PC-3 (cell line): ENCODE measurements around the gene COL6A1. TPM values are rescaled to one million over a fixed set of nuclear protein-coding genes. Genes with fewer than 3 reads are reported as not detected.
"Not testable (repeated sequence)": the region's sequence is repeated elsewhere in the genome, so short reads cannot be mapped to it uniquely, and the experiment has no call there.

Experiments
- ATAC-seq: fragments of 200-7000 bp; cut with Tn5 transposase; 2 replicates; pipeline ENCODE4 v1.9.1; 2020; ENCODE audit warnings: mild to moderate bottlenecking, moderate library complexity
- BruUV-seq: library from RNA; stranded (reverse); fragments of 400-500 nt; replicated peaks from 2 replicates; lab custom pipeline; 2021; lab: Mats Ljungman, UMichigan
- CTCF ChIA-PET: fragments of 300-600 bp; sonication (Branson Sonifier 250); formaldehyde crosslinking; loops from one replicate; lab custom pipeline; 2022; ENCODE audit warnings: antibody characterized with exemption; lab: Charles Lee
- POLR2A ChIA-PET: fragments of 300-600 bp; sonication (Branson Sonifier 250); formaldehyde crosslinking; loops from one replicate; lab custom pipeline; 2022; ENCODE audit warnings: antibody characterized with exemption; ENCODE audit not compliant: unreplicated experiment; lab: Charles Lee
- DNase-seq: peaks from one replicate; pipeline ENCODE4 v3.0.0-alpha.2; 2015
- H2AFZ ChIP-seq: fragments of 300-600 bp; sonication (generic); 2 replicates; pipeline ENCODE4 v1.6.0; 2016; ENCODE audit warnings: antibody characterized with exemption, low read length
- H3F3A ChIP-seq: fragments of 300-600 bp; sonication (generic); one replicate; pipeline ENCODE4 v1.6.0; 2017; ENCODE audit warnings: antibody characterized with exemption, low read length, control low read depth, mild to moderate bottlenecking; ENCODE audit not compliant: unreplicated experiment
- H3K27ac ChIP-seq: fragments of 300-600 bp; sonication (generic); 2 replicates; pipeline ENCODE4 v1.5.1; 2016; ENCODE audit warnings: mild to moderate bottlenecking, low read length
- H3K27me3 ChIP-seq: fragments of 300-600 bp; sonication (generic); 2 replicates; pipeline ENCODE4 v1.6.1; 2016; ENCODE audit warnings: low read length, mixed read lengths
- H3K36me3 ChIP-seq: fragments of 300-600 bp; sonication (generic); 2 replicates; pipeline ENCODE4 v1.6.1; 2016; ENCODE audit warnings: low read depth, mixed run types, low read length, mixed read lengths
- H3K4me1 ChIP-seq: fragments of 300-600 bp; sonication (generic); 2 replicates; pipeline ENCODE4 v1.5.1; 2016; ENCODE audit warnings: low read length; ENCODE audit not compliant: insufficient read depth
- H3K4me2 ChIP-seq: fragments of 300-600 bp; sonication (generic); 2 replicates; pipeline ENCODE4 v1.6.0; 2016; ENCODE audit warnings: low read length
- H3K4me3 ChIP-seq: fragments of 300-600 bp; sonication (generic); 2 replicates; pipeline ENCODE4 v1.5.1; 2016; ENCODE audit warnings: mild to moderate bottlenecking, low read length, mixed read lengths
- H3K79me2 ChIP-seq: fragments of 300-600 bp; sonication (generic); 2 replicates; pipeline ENCODE4 v1.6.1; 2017; ENCODE audit warnings: low read length, mixed read lengths
- H3K9ac ChIP-seq: fragments of 300-600 bp; sonication (generic); 2 replicates; pipeline ENCODE4 v1.6.0; 2016; ENCODE audit warnings: mild to moderate bottlenecking, low read length
- H3K9me2 ChIP-seq: fragments of 300-600 bp; sonication (generic); replicated peaks from 2 replicates; pipeline ENCODE4 v1.6.1; 2016; ENCODE audit warnings: mixed run types, low read length, mixed read lengths
- H3K9me3 ChIP-seq: fragments of 300-600 bp; sonication (generic); 2 replicates; pipeline ENCODE4 v1.6.1; 2016; ENCODE audit warnings: low read length, mixed read lengths
- H4K20me1 ChIP-seq: fragments of 300-600 bp; sonication (generic); 2 replicates; pipeline ENCODE4 v1.6.1; 2016; ENCODE audit warnings: low read length, mixed read lengths
- EZH2 ChIP-seq: fragments of 300-600 bp; sonication (generic); IDR thresholded peaks from one replicate; pipeline ENCODE4 v1.6.1; 2017; ENCODE audit warnings: antibody characterized with exemption, mild to moderate bottlenecking, low read length; ENCODE audit not compliant: unreplicated experiment
- EZH2phosphoT487 ChIP-seq: fragments of 300-600 bp; sonication (generic); IDR thresholded peaks from 2 replicates; pipeline ENCODE4 v1.6.1; 2018; ENCODE audit warnings: mild to moderate bottlenecking, antibody characterized with exemption, low read length, borderline replicate concordance
- intact Hi-C: fragments of 100-400 bp; cut with micrococcal nuclease; formaldehyde crosslinking; loops from 2 replicates; pipeline ENCODE4 v1.9.0; 2023
- total RNA-seq: library from RNA; depleted of rRNA; stranded (reverse); fragments of >200 nt; gene quantifications from 2 replicates; pipeline ENCODE4 v1.2.3, GENCODE V29; 2014
- TF ChIP-seq, protein P1 (sequence below): fragments of 300-600 bp; sonication (generic); conservative IDR thresholded peaks from 2 replicates; pipeline ENCODE4 v1.5.1; 2017; ENCODE audit warnings: antibody characterized with exemption, low read depth, mild to moderate bottlenecking, low read length

Gene COL6A1
- total RNA-seq, 1 experiment from 2014 or later, result 487 TPM

DNA sequence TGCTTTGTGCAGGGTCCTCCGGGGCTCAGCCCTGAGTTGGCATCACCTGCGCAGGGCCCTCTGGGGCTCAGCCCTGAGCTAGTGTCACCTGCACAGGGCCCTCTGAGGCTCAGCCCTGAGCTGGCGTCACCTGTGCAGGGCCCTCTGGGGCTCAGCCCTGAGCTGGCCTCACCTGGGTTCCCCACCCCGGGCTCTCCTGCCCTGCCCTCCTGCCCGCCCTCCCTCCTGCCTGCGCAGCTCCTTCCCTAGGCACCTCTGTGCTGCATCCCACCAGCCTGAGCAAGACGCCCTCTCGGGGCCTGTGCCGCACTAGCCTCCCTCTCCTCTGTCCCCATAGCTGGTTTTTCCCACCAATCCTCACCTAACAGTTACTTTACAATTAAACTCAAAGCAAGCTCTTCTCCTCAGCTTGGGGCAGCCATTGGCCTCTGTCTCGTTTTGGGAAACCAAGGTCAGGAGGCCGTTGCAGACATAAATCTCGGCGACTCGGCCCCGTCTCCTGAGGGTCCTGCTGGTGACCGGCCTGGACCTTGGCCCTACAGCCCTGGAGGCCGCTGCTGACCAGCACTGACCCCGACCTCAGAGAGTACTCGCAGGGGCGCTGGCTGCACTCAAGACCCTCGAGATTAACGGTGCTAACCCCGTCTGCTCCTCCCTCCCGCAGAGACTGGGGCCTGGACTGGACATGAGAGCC, 22.7 kb downstream of the COL6A1 start:
- Histone ChIP-seq H3K4me1 (no peaks in the 10 kb centered on the region), H4K20me1 (no peaks in the 10 kb centered on the region), H3K4me2 (no peak overlapping the region), H3K9me3 (no peaks in the 10 kb centered on the region), H3K27me3 (no peaks in the 10 kb centered on the region), H3K9ac (no peak overlapping the region), H3K36me3 (peaks cover 26% of the 10 kb centered on the region), H3F3A (no peaks in the 10 kb centered on the region), H3K9me2 (no peaks in the 10 kb centered on the region), H3K27ac (no peak overlapping the region), H2AFZ (no peak overlapping the region), H3K4me3 (no peak overlapping the region), H3K79me2 (no peaks in the 10 kb centered on the region)
- ChIA-PET POLR2A (no interaction called here), CTCF (interaction anchor here (0.7 kb wide), 1 partner anchor 26 kb away, joined by 7 read pairs; no protein-coding TSS in a partner anchor)
- intact Hi-C loops, result no loop called here
- ATAC-seq (no peak), DNase-seq (no peak)
- BruUV-seq, result TSS peak; percentile 81
- TF ChIP-seq, protein P1, sequence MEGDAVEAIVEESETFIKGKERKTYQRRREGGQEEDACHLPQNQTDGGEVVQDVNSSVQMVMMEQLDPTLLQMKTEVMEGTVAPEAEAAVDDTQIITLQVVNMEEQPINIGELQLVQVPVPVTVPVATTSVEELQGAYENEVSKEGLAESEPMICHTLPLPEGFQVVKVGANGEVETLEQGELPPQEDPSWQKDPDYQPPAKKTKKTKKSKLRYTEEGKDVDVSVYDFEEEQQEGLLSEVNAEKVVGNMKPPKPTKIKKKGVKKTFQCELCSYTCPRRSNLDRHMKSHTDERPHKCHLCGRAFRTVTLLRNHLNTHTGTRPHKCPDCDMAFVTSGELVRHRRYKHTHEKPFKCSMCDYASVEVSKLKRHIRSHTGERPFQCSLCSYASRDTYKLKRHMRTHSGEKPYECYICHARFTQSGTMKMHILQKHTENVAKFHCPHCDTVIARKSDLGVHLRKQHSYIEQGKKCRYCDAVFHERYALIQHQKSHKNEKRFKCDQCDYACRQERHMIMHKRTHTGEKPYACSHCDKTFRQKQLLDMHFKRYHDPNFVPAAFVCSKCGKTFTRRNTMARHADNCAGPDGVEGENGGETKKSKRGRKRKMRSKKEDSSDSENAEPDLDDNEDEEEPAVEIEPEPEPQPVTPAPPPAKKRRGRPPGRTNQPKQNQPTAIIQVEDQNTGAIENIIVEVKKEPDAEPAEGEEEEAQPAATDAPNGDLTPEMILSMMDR, result no peak
- TF ChIP-seq EZH2phosphoT487 (no peak), EZH2 (no peak)

GRCh38 chr21:46005081-46005480, 23.5 kb downstream of the COL6A1 start:
- TF ChIP-seq EZH2, result no peak
- TF ChIP-seq EZH2phosphoT487, result no peak
- TF ChIP-seq, protein P1, result no peak
- CTCF ChIA-PET, result no interaction called here

DNA sequence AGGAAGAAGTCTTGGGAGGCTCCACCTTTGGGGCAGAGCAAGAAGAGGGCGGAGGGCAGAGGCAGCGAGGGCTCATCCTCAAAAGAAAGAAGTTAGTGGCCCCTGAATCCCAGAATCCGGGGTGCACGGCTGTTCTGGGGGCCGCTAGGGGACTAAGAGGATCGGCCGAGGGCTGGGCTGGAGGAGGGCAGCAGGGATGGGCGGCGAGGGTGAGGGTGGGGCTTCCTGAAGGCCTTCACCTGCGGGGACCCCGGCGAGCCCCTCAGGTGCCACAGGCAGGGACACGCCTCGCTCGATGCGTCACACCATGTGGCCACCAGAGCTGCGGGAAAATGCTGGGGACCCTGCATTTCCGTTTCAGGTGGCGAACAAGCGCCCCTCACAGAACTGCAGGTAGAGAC, 23.9 kb downstream of the COL6A1 start:
- BruUV-seq, result no TSS peak
- no peaks in the 10 kb centered on the region for H3K79me2 ChIP-seq
- no peak overlapping the region for H2AFZ ChIP-seq
- no peaks in the 10 kb centered on the region for H3K9me3 ChIP-seq
- POLR2A ChIA-PET, result no interaction called here
- H3K27ac ChIP-seq, result no peak overlapping the region
- no peak overlapping the region for H3K4me3 ChIP-seq
- TF ChIP-seq EZH2phosphoT487 (no peak), EZH2 (no peak)
- TF ChIP-seq, protein P1, result no peak
- intact Hi-C loops, result no loop called here
- no peak; the same call in 1 of the 2 replicates for ATAC-seq
- H3K9ac ChIP-seq, result no peak overlapping the region
- no peaks in the 10 kb centered on the region for H4K20me1 ChIP-seq
- H3K27me3 ChIP-seq, result no peaks in the 10 kb centered on the region
- H3K36me3 ChIP-seq, result peaks cover 21% of the 10 kb centered on the region; the same call in 1 of the 2 replicates
- H3K9me2 ChIP-seq, result no peaks in the 10 kb centered on the region
- H3K4me1 ChIP-seq, result no peaks in the 10 kb centered on the region
- CTCF ChIA-PET, result no interaction called here
- no peak overlapping the region for H3K4me2 ChIP-seq
- no peaks in the 10 kb centered on the region for H3F3A ChIP-seq
- no peak for DNase-seq

More at GRCh38 chr21:46005081-46005480, 23.5 kb downstream of the COL6A1 start:
- DNase-seq, result no peak
- H3K4me1 ChIP-seq, result no peaks in the 10 kb centered on the region
- no TSS peak for BruUV-seq
- no peaks in the 10 kb centered on the region for H3K9me3 ChIP-seq
- no peaks in the 10 kb centered on the region for H4K20me1 ChIP-seq
- no peaks in the 10 kb centered on the region for H3K27me3 ChIP-seq
- intact Hi-C loops, result no loop called here
- H3F3A ChIP-seq, result no peaks in the 10 kb centered on the region
- POLR2A ChIA-PET, result no interaction called here
- no peak overlapping the region for H2AFZ ChIP-seq
- no peak overlapping the region for H3K4me3 ChIP-seq
- H3K27ac ChIP-seq, result no peak overlapping the region
- H3K36me3 ChIP-seq, result peaks cover 21% of the 10 kb centered on the region; the same call in 1 of the 2 replicates
- peak; percentile 10 for ATAC-seq
- no peaks in the 10 kb centered on the region for H3K79me2 ChIP-seq
- H3K9me2 ChIP-seq, result no peaks in the 10 kb centered on the region
- no peak overlapping the region for H3K9ac ChIP-seq
- no peak overlapping the region for H3K4me2 ChIP-seq

- H4K20me1 ChIP-seq, H3K9ac ChIP-seq, ATAC-seq, POLR2A ChIA-PET, H3K27me3 ChIP-seq, BruUV-seq, H3K79me2 ChIP-seq, intact Hi-C loops, H3K9me3 ChIP-seq, H3F3A ChIP-seq, H3K4me3 ChIP-seq, DNase-seq, H3K27ac ChIP-seq, H3K4me2 ChIP-seq, H2AFZ ChIP-seq, CTCF ChIA-PET, H3K9me2 ChIP-seq, H3K4me1 ChIP-seq: not testable (repeated sequence)
- peaks cover 17% of the 10 kb centered on the region; the same call in 1 of the 2 replicates for H3K36me3 ChIP-seq
These were observed 24.4 kb downstream of the COL6A1 start for GRCh38 chr21:46005894-46006546.
